Measurements from ENCODE around the gene ANKRD65. TPM values are rescaled to one million over a fixed set of nuclear protein-coding genes. Genes with fewer than 3 reads are reported as not detected.

The ANKRD65 gene
- total RNA-seq, 1 experiment from 2014 or later = not detected

GRCh38 chr1:1374929-1375662, 46.0 kb downstream of the ANKRD65 start, which contains the start of gene AURKAIP1 (continued):
- TF ChIP-seq REST (IDR thresholded peaks at IDR 0.05; ENCODE audit: low read depth) (no peak), CBX3 (IDR thresholded peaks at IDR 0.05; ENCODE audit: low read depth) (peak; percentile 99), POLR2AphosphoS5 (IDR thresholded peaks at IDR 0.05; ENCODE audit: low read depth, low read length) (peak; percentile 59), ZFX (IDR thresholded peaks at IDR 0.05) (peak; percentile 81), EZH2 (IDR thresholded peaks at IDR 0.05) (no peak), SP1 (IDR thresholded peaks at IDR 0.05; ENCODE audit: low read depth) (peak; percentile 95), FOSL1 (IDR thresholded peaks at IDR 0.05; ENCODE audit: low read depth) (no peak), RAD21 (IDR thresholded peaks at IDR 0.05; ENCODE audit: low read depth) (no peak), MAX (IDR thresholded peaks at IDR 0.05) (peak; percentile 94), EZH2phosphoT487 (IDR thresholded peaks at IDR 0.05; ENCODE audit: borderline replicate concordance) (no peak)
- TF ChIP-seq, protein P1, sequence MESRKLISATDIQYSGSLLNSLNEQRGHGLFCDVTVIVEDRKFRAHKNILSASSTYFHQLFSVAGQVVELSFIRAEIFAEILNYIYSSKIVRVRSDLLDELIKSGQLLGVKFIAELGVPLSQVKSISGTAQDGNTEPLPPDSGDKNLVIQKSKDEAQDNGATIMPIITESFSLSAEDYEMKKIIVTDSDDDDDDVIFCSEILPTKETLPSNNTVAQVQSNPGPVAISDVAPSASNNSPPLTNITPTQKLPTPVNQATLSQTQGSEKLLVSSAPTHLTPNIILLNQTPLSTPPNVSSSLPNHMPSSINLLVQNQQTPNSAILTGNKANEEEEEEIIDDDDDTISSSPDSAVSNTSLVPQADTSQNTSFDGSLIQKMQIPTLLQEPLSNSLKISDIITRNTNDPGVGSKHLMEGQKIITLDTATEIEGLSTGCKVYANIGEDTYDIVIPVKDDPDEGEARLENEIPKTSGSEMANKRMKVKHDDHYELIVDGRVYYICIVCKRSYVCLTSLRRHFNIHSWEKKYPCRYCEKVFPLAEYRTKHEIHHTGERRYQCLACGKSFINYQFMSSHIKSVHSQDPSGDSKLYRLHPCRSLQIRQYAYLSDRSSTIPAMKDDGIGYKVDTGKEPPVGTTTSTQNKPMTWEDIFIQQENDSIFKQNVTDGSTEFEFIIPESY (IDR thresholded peaks at IDR 0.05; ENCODE audit: extremely low read depth, insufficient replicate concordance, low read length) = peak; percentile 96
